GM21360 (cell line): ENCODE measurements around the gene THOC6.
A peak's percentile ranks its signal among the peaks of the same experiment; 100 is the strongest.

Experiments
- ATAC-seq: cut with Tn5 transposase; IDR thresholded peaks from one replicate; pipeline ENCODE4 v1.9.1; 2021; ENCODE audit warnings: mild to moderate bottlenecking, moderate library complexity; ENCODE audit not compliant: unreplicated experiment

THOC6 gene

GRCh38 chr16:3023669-3024478, at the start of gene THOC6, which contains the start of gene HCFC1R1:
THOC6 (plus strand) TSS chr16:3024035; CDS start chr16:3024327, 292 bp downstream.
HCFC1R1 (minus strand) TSS chr16:3023942; CDS start chr16:3023941, 1 bp downstream.
- ATAC-seq, result peak; percentile 56

- no peak for ATAC-seq
Observed at GRCh38 chr16:2974319-2975056, 49.3 kb upstream of the THOC6 start.

GRCh38 chr16:2975161-2975795, 48.6 kb upstream of the THOC6 start:
- ATAC-seq, result no peak

- ATAC-seq, result no peak
Observed at GRCh38 chr16:2976201-2976600, 47.6 kb upstream of the THOC6 start.

- no peak for ATAC-seq
Observed at GRCh38 chr16:2976673-2977072, 47.2 kb upstream of the THOC6 start.

- no peak for ATAC-seq
Observed at GRCh38 chr16:2977440-2977839, 46.4 kb upstream of the THOC6 start.

- peak; percentile 7 for ATAC-seq
Observed at GRCh38 chr16:2979669-2980226, 44.1 kb upstream of the THOC6 start.

- ATAC-seq, result peak; percentile 50
Observed at GRCh38 chr16:2980227-2981176, 43.3 kb upstream of the THOC6 start, which contains the start of gene PKMYT1. PKMYT1 (minus strand) TSS chr16:2980446; CDS start chr16:2979657, 789 bp downstream.

GRCh38 chr16:2981177-2981898, 42.5 kb upstream of the THOC6 start:
- no peak for ATAC-seq

- no peak for ATAC-seq
Observed at GRCh38 chr16:2981899-2982250, 42.0 kb upstream of the THOC6 start.

GRCh38 chr16:2982402-2982801, 41.4 kb upstream of the THOC6 start:
- ATAC-seq, result no peak

- no peak for ATAC-seq
Observed at GRCh38 chr16:2983706-2984136, 40.1 kb upstream of the THOC6 start.

- no peak for ATAC-seq
Observed at GRCh38 chr16:2985462-2985861, 38.4 kb upstream of the THOC6 start.

- no peak for ATAC-seq
Observed at GRCh38 chr16:2985893-2986355, 37.9 kb upstream of the THOC6 start.

GRCh38 chr16:2986623-2987188, 37.1 kb upstream of the THOC6 start:
- no peak for ATAC-seq

- ATAC-seq, result no peak
Observed at GRCh38 chr16:2987286-2987685, 36.5 kb upstream of the THOC6 start.

- ATAC-seq, result no peak
Observed at GRCh38 chr16:2987833-2988232, 36.0 kb upstream of the THOC6 start.

GRCh38 chr16:2988590-2989099, 35.2 kb upstream of the THOC6 start:
- ATAC-seq, result no peak

- ATAC-seq, result no peak
Observed at GRCh38 chr16:2990891-2991290, 32.9 kb upstream of the THOC6 start.
